Measurements from ENCODE around the gene STYX.
"Not testable (repeated sequence)": the region's sequence is repeated elsewhere in the genome, so short reads cannot be mapped to it uniquely, and the experiment has no call there.

STYX gene

DNA sequence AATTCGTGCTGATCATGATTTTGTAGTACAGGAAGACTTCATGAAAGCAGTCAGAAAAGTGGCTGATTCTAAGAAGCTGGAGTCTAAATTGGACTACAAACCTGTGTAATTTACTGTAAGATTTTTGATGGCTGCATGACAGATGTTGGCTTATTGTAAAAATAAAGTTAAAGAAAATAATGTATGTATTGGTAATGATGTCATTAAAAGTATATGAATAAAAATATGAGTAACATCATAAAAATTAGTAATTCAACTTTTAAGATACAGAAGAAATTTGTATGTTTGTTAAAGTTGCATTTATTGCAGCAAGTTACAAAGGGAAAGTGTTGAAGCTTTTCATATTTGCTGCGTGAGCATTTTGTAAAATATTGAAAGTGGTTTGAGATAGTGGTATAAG lies 2.5 kb upstream of the STYX start:
- H3K4me3 ChIP-seq (ENCODE audit: insufficient read depth, low read depth, low read length); H3K4me1 ChIP-seq (ENCODE audit: control insufficient read depth, insufficient read depth, low read length); H3K9me3 ChIP-seq (ENCODE audit: control insufficient read depth, low read length); H3K27me3 ChIP-seq (ENCODE audit: control insufficient read depth, insufficient read depth, low read length, poor library complexity, severe bottlenecking); H3K27ac ChIP-seq (ENCODE audit: insufficient read depth, low read depth, low read length, poor library complexity, severe bottlenecking): not testable (repeated sequence)
- H3K36me3 ChIP-seq (ENCODE audit: control insufficient read depth, insufficient read depth, low read length), result peaks cover 23% of the 10 kb centered on the region
- WGBS, 2 experiments, result 88 to 100% methylated on average over 1 to 2 of the region's 2 CpGs

DNA sequence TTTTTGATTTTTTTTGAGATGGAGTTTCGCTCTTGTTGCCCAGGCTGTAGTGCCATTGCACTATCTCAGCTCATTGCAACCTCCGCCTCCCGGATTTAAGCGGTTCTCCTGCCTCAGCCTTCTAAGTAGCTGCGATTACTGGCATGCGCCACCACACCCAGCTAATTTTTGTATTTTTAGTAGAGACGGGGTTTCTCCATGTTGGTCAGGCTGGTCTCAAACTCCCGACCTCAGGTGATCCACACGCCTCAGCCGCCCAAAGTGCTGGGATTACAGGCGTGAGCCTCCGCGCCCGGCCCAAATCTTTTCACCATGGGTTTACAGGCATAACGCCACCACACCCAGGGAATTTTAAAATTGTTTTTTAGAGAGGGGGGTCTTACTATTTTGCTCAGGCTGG lies 931 bp upstream of the STYX start:
- H3K36me3 ChIP-seq (ENCODE audit: control insufficient read depth, insufficient read depth, low read length), result peaks cover 16% of the 10 kb centered on the region
- 88 to 94% methylated on average over 15 of the region's 15 CpGs for WGBS, 2 experiments

DNA sequence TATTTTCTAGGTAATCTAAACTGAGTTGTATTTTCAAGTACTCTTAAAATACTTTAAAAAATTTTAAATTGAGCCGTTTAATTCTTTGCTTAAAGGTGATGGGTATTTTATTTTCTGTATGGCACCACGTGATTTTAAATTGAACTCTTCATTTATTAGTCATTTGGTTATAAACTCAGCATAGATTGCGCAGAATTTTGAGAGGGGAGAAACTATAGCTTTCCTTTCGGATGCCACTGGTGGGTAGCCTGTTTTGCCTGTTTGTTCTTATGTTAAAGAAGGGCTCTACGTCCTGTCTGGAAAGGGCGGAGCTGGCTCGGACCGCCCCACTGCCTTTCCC lies 411 bp upstream of the STYX start:
- no peaks in the 10 kb centered on the region for H3K9me3 ChIP-seq (ENCODE audit: control insufficient read depth, low read length)
- H3K27me3 ChIP-seq (ENCODE audit: control insufficient read depth, insufficient read depth, low read length, poor library complexity, severe bottlenecking), result no peaks in the 10 kb centered on the region
- 0 to 3% methylated on average over 6 to 8 of the region's 8 CpGs for WGBS, 2 experiments
- H3K4me1 ChIP-seq (ENCODE audit: control insufficient read depth, insufficient read depth, low read length), result no peaks in the 10 kb centered on the region
- peak overlapping the region; percentile 52 for H3K27ac ChIP-seq (ENCODE audit: insufficient read depth, low read depth, low read length, poor library complexity, severe bottlenecking)
- H3K4me3 ChIP-seq (ENCODE audit: insufficient read depth, low read depth, low read length), result no peak overlapping the region
- peaks cover 13% of the 10 kb centered on the region for H3K36me3 ChIP-seq (ENCODE audit: control insufficient read depth, insufficient read depth, low read length)

More for the DNA sequence above, 931 bp upstream of the STYX start:
- not testable (repeated sequence) for H3K4me3 ChIP-seq (ENCODE audit: insufficient read depth, low read depth, low read length); H3K4me1 ChIP-seq (ENCODE audit: control insufficient read depth, insufficient read depth, low read length); H3K27ac ChIP-seq (ENCODE audit: insufficient read depth, low read depth, low read length, poor library complexity, severe bottlenecking); H3K9me3 ChIP-seq (ENCODE audit: control insufficient read depth, low read length); H3K27me3 ChIP-seq (ENCODE audit: control insufficient read depth, insufficient read depth, low read length, poor library complexity, severe bottlenecking)

DNA sequence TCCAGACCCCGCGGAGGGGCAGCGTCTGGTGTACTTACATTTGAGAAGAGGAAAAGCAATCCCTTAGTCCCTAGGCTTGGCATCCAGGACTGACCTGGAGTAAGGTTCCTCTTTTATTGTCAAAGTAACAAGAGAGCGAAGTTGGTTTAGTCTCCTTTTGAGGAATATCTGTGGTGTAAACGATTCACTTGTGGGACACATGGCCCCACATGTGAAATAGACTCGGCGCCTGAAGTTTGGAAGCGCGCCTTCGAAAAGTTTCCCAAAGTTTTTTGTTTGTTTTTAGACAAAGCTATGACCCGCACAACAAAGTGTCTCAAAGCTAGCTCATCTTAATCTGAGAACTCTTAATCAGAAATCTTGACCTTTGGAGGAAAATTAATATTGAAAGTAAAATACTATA lies 744 bp downstream of the STYX start:
- H3K4me3 ChIP-seq (ENCODE audit: insufficient read depth, low read depth, low read length), result peak overlapping the region; percentile 98
- H3K36me3 ChIP-seq (ENCODE audit: control insufficient read depth, insufficient read depth, low read length), result peaks cover 8% of the 10 kb centered on the region
- H3K9me3 ChIP-seq (ENCODE audit: control insufficient read depth, low read length), result no peaks in the 10 kb centered on the region
- peak overlapping the region; percentile 64 for H3K27ac ChIP-seq (ENCODE audit: insufficient read depth, low read depth, low read length, poor library complexity, severe bottlenecking)
- no peaks in the 10 kb centered on the region for H3K27me3 ChIP-seq (ENCODE audit: control insufficient read depth, insufficient read depth, low read length, poor library complexity, severe bottlenecking)
- H3K4me1 ChIP-seq (ENCODE audit: control insufficient read depth, insufficient read depth, low read length), result no peaks in the 10 kb centered on the region
- 1 to 3% methylated on average over 10 to 11 of the region's 11 CpGs for WGBS, 2 experiments

DNA sequence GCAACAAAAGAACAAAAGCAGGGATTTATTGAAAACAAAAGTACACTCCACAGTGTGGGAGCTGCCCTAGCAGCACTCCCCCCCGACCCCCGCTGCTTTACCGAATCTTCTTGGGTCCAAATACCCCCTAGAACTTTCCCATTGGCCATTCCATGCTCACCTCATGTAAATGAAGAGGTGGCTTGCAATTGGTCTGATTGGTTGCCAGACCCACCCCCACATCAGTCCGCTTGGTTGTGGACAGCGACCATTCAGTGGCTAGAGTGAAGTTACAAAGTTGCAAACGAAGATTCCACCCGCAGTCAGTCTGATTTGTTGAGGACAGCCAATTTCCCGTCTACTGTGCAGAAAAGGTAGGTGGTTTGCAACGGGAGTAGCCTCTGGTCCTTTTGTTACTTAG lies 3.9 kb downstream of the STYX start:
- Histone ChIP-seq H3K36me3 (ENCODE audit: control insufficient read depth, insufficient read depth, low read length) (peaks cover 8% of the 10 kb centered on the region), H3K4me3 (ENCODE audit: insufficient read depth, low read depth, low read length) (no peak overlapping the region), H3K27ac (ENCODE audit: insufficient read depth, low read depth, low read length, poor library complexity, severe bottlenecking) (no peak overlapping the region), H3K9me3 (ENCODE audit: control insufficient read depth, low read length) (no peaks in the 10 kb centered on the region), H3K4me1 (ENCODE audit: control insufficient read depth, insufficient read depth, low read length) (peaks cover 4% of the 10 kb centered on the region), H3K27me3 (ENCODE audit: control insufficient read depth, insufficient read depth, low read length, poor library complexity, severe bottlenecking) (no peaks in the 10 kb centered on the region)
- 91 to 94% methylated on average over 9 of the region's 9 CpGs for WGBS, 2 experiments

GRCh38 chr14:52735921-52736489 lies 6.0 kb downstream of the STYX start:
- 41 to 56% methylated on average over 1 of the region's 1 CpG for WGBS, 2 experiments
- Histone ChIP-seq H3K27me3 (ENCODE audit: control insufficient read depth, insufficient read depth, low read length, poor library complexity, severe bottlenecking) (no peaks in the 10 kb centered on the region), H3K27ac (ENCODE audit: insufficient read depth, low read depth, low read length, poor library complexity, severe bottlenecking) (no peak overlapping the region), H3K4me3 (ENCODE audit: insufficient read depth, low read depth, low read length) (no peak overlapping the region), H3K36me3 (ENCODE audit: control insufficient read depth, insufficient read depth, low read length) (peaks cover 8% of the 10 kb centered on the region), H3K4me1 (ENCODE audit: control insufficient read depth, insufficient read depth, low read length) (peaks cover 4% of the 10 kb centered on the region), H3K9me3 (ENCODE audit: control insufficient read depth, low read length) (no peaks in the 10 kb centered on the region)

- H3K4me3 ChIP-seq (ENCODE audit: insufficient read depth, low read depth, low read length), result no peak overlapping the region
- no peaks in the 10 kb centered on the region for H3K27me3 ChIP-seq (ENCODE audit: control insufficient read depth, insufficient read depth, low read length, poor library complexity, severe bottlenecking)
- no peak overlapping the region for H3K27ac ChIP-seq (ENCODE audit: insufficient read depth, low read depth, low read length, poor library complexity, severe bottlenecking)
- peaks cover 4% of the 10 kb centered on the region for H3K4me1 ChIP-seq (ENCODE audit: control insufficient read depth, insufficient read depth, low read length)
- H3K36me3 ChIP-seq (ENCODE audit: control insufficient read depth, insufficient read depth, low read length), result peaks cover 8% of the 10 kb centered on the region
- H3K9me3 ChIP-seq (ENCODE audit: control insufficient read depth, low read length), result no peaks in the 10 kb centered on the region
Observed at GRCh38 chr14:52738409-52738808, 8.4 kb downstream of the STYX start.

DNA sequence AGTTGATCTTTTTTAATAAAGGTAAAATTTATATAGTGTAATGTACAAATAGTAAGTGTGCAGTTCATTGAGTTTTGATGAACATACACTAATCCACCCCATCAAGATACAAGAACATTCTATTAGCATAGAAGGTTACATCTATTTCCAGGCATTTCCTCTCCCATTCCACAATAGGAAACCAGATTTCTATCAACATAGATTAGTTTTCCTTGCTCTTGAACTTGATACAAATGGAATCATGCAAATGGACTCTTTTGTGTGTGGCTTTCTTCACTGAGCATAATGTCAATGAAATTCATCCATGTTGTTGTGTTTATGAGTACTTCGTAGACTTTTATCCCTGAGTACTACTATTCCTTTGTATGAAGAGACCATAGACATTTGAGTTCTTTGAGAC lies 10.8 kb downstream of the STYX start:
- Histone ChIP-seq H3K27ac (ENCODE audit: insufficient read depth, low read depth, low read length, poor library complexity, severe bottlenecking) (no peak overlapping the region), H3K9me3 (ENCODE audit: control insufficient read depth, low read length) (no peaks in the 10 kb centered on the region), H3K4me3 (ENCODE audit: insufficient read depth, low read depth, low read length) (no peak overlapping the region), H3K27me3 (ENCODE audit: control insufficient read depth, insufficient read depth, low read length, poor library complexity, severe bottlenecking) (no peaks in the 10 kb centered on the region), H3K36me3 (ENCODE audit: control insufficient read depth, insufficient read depth, low read length) (no peaks in the 10 kb centered on the region), H3K4me1 (ENCODE audit: control insufficient read depth, insufficient read depth, low read length) (peaks cover 4% of the 10 kb centered on the region)
- WGBS, 2 experiments, result no CpG with 5 or more reads among the region's 1 CpG

DNA sequence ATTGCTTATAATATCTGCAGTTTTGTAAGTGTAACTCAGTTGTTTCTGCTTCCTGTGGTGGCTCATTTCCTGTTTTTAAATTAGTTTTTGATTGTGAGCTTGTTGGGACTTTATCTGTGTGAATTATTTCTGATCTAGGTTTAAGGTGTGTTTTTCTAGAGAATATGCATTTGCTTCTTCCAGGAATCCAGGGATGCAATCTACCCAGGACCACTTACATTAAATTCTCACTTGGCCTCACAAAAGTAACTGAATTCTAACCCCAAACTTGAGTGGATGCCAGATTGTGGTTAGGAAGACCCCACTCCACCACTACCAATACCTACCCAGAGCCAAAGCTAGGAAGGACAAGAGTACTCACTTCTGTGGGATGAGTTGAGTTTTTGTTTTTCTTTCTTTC lies 11.9 kb downstream of the STYX start:
- Histone ChIP-seq H3K4me3 (ENCODE audit: insufficient read depth, low read depth, low read length) (no peak overlapping the region), H3K27me3 (ENCODE audit: control insufficient read depth, insufficient read depth, low read length, poor library complexity, severe bottlenecking) (no peaks in the 10 kb centered on the region), H3K27ac (ENCODE audit: insufficient read depth, low read depth, low read length, poor library complexity, severe bottlenecking) (no peak overlapping the region), H3K4me1 (ENCODE audit: control insufficient read depth, insufficient read depth, low read length) (no peaks in the 10 kb centered on the region), H3K36me3 (ENCODE audit: control insufficient read depth, insufficient read depth, low read length) (no peaks in the 10 kb centered on the region), H3K9me3 (ENCODE audit: control insufficient read depth, low read length) (no peaks in the 10 kb centered on the region)

- Histone ChIP-seq H3K27ac (ENCODE audit: insufficient read depth, low read depth, low read length, poor library complexity, severe bottlenecking) (no peak overlapping the region), H3K4me3 (ENCODE audit: insufficient read depth, low read depth, low read length) (no peak overlapping the region), H3K4me1 (ENCODE audit: control insufficient read depth, insufficient read depth, low read length) (no peaks in the 10 kb centered on the region), H3K9me3 (ENCODE audit: control insufficient read depth, low read length) (no peaks in the 10 kb centered on the region), H3K36me3 (ENCODE audit: control insufficient read depth, insufficient read depth, low read length) (peaks cover 11% of the 10 kb centered on the region), H3K27me3 (ENCODE audit: control insufficient read depth, insufficient read depth, low read length, poor library complexity, severe bottlenecking) (no peaks in the 10 kb centered on the region)
- WGBS, 2 experiments, result 90 to 94% methylated on average over 6 to 8 of the region's 8 CpGs
Observed at GRCh38 chr14:52748647-52749292, 18.8 kb downstream of the STYX start.
